Heart left ventricle (tissue), 16 donors: ENCODE data around the gene SPEG. TPM values are rescaled to one million over a fixed set of nuclear protein-coding genes. Genes with fewer than 3 reads are reported as not detected.
A peak's percentile ranks its signal among the peaks of the same experiment; 100 is the strongest.

ENCODE experiments used
- ATAC-seq, 4 donors: fragments of 200-7000 bp; cut with Tn5 transposase; one replicate each; pipeline ENCODE4 v1.9.1; 2020 to 2022; ENCODE audit warnings: moderate library complexity in 4 of 4, mild to moderate bottlenecking in 3 of 4, moderate number of reproducible peaks in 1 of 4
- DNase-seq, 5 donors: peaks; one replicate each; pipeline ENCODE4 v3.0.0-alpha.2; 2020
- H3K27ac ChIP-seq, 12 donors: fragments of 200-600 bp; sonication (generic) in 4 of 12; one replicate each; pipeline versions ENCODE4 v1.5.0 to v1.8.0; 2016 to 2022; ENCODE audit warnings: mild to moderate bottlenecking in 2 of 12
- H3K27me3 ChIP-seq, 9 donors: fragments of 200-600 bp; sonication (generic) in 2 of 9; one replicate each; pipeline versions ENCODE4 v1.5.1 to v1.8.0; 2016 to 2022; ENCODE audit warnings: mild to moderate bottlenecking in 3 of 9
- H3K36me3 ChIP-seq, 9 donors: fragments of 200-600 bp; sonication (generic) in 2 of 9; one replicate each; pipeline versions ENCODE4 v1.5.0 to v1.8.0; 2018 to 2022; ENCODE audit warnings: mild to moderate bottlenecking in 2 of 9
- H3K4me1 ChIP-seq, 12 donors: fragments of 200-600 bp; sonication (generic) in 4 of 12; one replicate each; pipeline versions ENCODE4 v1.5.0 to v1.8.0; 2016 to 2022; ENCODE audit warnings: mild to moderate bottlenecking in 3 of 12
- H3K4me3 ChIP-seq, 12 donors: fragments of 200-600 bp; sonication (generic) in 4 of 12; one replicate each; pipeline versions ENCODE4 v1.5.0 to v1.8.0; 2017 to 2022; ENCODE audit warnings: mild to moderate bottlenecking in 9 of 12, moderate library complexity in 4 of 12
- H3K9me3 ChIP-seq, 12 donors: fragments of 200-600 bp; sonication (generic) in 4 of 12; one replicate each; pipeline versions ENCODE4 v1.5.0 to v1.8.0; 2016 to 2022; ENCODE audit warnings: mild to moderate bottlenecking in 1 of 12
- POLR2A ChIP-seq, 2 donors: fragments of 450-650 bp; IDR thresholded peaks; one replicate each; pipeline ENCODE4 v1.6.1; 2017; ENCODE audit warnings: antibody characterized with exemption in 2 of 2, mild to moderate bottlenecking in 2 of 2, moderate library complexity in 2 of 2
- WGBS, 4 donors: extraction: QIAGEN DNeasy Blood & Tissue Kit in 2 of 4; methylation state at CpG; one replicate each; pipeline versions ENCODE4 v1.1.5 to v1.1.7; 2013 to 2018; 5-methylcytosine and 5-hydroxymethylcytosine counted together
- intact Hi-C, 10 donors: fragments of 100-400 bp; cut with DNase I; formaldehyde crosslinking; loops; one replicate each; pipeline versions ENCODE4 v1.11.1 to v1.14.2; 2022
- polyA plus RNA-seq, 2 donors: library from polyadenylated mRNA; stranded (reverse); fragments of 200-250 nt; gene quantifications; one replicate each; pipeline ENCODE4 v1.2.3, GENCODE V29; 2013
- total RNA-seq, 9 donors: library from RNA; depleted of rRNA in 2 of 9; stranded (reverse); fragments of >200 nt in 2 of 9; fragmentation: NEBNext Ultra II Directional in 3 of 9; extraction: Animal tissue kit (Norgen Biotek cat#: 25700) in 3 of 9; gene quantifications; one replicate each; pipeline versions ENCODE4 v1.1.0 to v1.2.4, GENCODE V29; 2016 to 2023
- TF ChIP-seq, protein P1 (sequence below), 12 donors: fragments of 200-600 bp; sonication (generic) in 4 of 12; IDR thresholded peaks; one replicate each; pipeline versions ENCODE4 v1.5.0 to v1.8.0; 2018 to 2022; ENCODE audit warnings: antibody characterized with exemption in 12 of 12, mild to moderate bottlenecking in 5 of 12
- donor health status: ischemic (EF 13 %, LVEDD 7.1; RV severe dilation, severe dysfunction).
- donor health status: healthy with polysubstance abuse.
- donor health status: DM: no; HTN: yes; CAD: no.
- donor health status: DM: no; HTN: no; CAD: no.
- donor health status: ischemic (EF 25% LVEDD 6.9; RV normal size, moderate dysfunction).
- donor health status: ischemic (EF 25% LVEDD 5.7; RV mildly dilated, moderate dysfunction).
- donor health status: healthy.
- donor health status: DM: yes; HTN: yes; CAD: no.
- donor health status: ischemic (EF 35%, LVEDD 5.7; RV mildly dilated, moderate dysfunction).
- donor health status: nonischemic (EF 11% LVEDD 7.7; RV severe dilation, severe dysfunction).
- donor health status: DM: yes; HTN: yes; CAD: no.
- donor health status: PGD.
- donor health status: ischemic (EF 29% LVEDD 5.4; RV normal size, mild dysfunction).
- donor health status: nonischemic (EF 23%, LVEDD 6.1; RV moderate dilation, normal function).

The SPEG gene
- total and polyA plus RNA-seq, 11 donors: 64.8 to 150 (median 108) TPM

DNA sequence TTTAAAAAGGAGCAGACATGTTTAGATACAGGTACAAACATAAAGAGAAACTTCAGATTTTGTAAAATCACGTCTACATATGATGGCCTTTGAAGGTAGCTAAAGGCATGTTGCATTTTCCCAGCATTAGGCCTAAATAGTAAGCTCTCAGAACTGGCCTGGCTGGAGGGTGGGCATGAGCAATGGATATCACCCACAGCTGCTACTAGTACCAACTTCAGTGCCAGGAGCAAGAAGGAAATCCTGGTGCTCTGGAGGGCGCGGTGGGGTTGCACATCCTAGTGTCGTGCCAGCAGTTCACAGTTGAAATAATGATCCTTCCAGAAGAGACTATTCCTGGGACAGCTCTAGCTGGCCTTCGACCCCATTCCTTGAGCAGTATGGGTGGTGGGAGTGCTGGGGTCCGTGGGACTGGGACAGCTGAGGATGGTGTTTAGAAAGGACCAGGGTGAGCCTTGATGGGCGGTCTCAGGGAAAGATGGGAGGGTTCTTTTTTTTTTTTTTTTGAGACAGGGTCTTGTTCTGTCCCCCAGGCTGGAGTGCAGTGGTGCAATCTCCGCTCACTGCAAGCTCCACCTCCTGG, 11.6 kb upstream of the SPEG start:
- TF ChIP-seq, protein P1, sequence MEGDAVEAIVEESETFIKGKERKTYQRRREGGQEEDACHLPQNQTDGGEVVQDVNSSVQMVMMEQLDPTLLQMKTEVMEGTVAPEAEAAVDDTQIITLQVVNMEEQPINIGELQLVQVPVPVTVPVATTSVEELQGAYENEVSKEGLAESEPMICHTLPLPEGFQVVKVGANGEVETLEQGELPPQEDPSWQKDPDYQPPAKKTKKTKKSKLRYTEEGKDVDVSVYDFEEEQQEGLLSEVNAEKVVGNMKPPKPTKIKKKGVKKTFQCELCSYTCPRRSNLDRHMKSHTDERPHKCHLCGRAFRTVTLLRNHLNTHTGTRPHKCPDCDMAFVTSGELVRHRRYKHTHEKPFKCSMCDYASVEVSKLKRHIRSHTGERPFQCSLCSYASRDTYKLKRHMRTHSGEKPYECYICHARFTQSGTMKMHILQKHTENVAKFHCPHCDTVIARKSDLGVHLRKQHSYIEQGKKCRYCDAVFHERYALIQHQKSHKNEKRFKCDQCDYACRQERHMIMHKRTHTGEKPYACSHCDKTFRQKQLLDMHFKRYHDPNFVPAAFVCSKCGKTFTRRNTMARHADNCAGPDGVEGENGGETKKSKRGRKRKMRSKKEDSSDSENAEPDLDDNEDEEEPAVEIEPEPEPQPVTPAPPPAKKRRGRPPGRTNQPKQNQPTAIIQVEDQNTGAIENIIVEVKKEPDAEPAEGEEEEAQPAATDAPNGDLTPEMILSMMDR (IDR thresholded peaks at IDR 0.05): no peak
- no peak for TF ChIP-seq POLR2A (IDR thresholded peaks at IDR 0.05)
- H3K4me3 ChIP-seq: peak overlapping the region; percentile 15 to 80 (median 63)
- H3K27me3 ChIP-seq: peaks cover 0 to 20% (median 12%) of the 10 kb centered on the region in 9 donors
- H3K4me1 ChIP-seq: peaks cover 0 to 16% (median 0%) of the 10 kb centered on the region in 12 donors
- H3K36me3 ChIP-seq: peaks cover 0 to 73% (median 34%) of the 10 kb centered on the region in 9 donors
- intact Hi-C loops: loop anchor here in 1 of 10 donors (10.0 kb wide), 1 partner anchor 212 kb away; no protein-coding TSS in a partner anchor
- DNase-seq (no peak), ATAC-seq (no peak)
- H3K27ac ChIP-seq: peak overlapping the region in 11 of 12 donors; percentile 58 to 99 (median 96)
- H3K9me3 ChIP-seq: no peaks in the 10 kb centered on the region
- WGBS, 4 donors: 38 to 60% (median 49%) methylated on average over 8 of the region's 8 CpGs

DNA sequence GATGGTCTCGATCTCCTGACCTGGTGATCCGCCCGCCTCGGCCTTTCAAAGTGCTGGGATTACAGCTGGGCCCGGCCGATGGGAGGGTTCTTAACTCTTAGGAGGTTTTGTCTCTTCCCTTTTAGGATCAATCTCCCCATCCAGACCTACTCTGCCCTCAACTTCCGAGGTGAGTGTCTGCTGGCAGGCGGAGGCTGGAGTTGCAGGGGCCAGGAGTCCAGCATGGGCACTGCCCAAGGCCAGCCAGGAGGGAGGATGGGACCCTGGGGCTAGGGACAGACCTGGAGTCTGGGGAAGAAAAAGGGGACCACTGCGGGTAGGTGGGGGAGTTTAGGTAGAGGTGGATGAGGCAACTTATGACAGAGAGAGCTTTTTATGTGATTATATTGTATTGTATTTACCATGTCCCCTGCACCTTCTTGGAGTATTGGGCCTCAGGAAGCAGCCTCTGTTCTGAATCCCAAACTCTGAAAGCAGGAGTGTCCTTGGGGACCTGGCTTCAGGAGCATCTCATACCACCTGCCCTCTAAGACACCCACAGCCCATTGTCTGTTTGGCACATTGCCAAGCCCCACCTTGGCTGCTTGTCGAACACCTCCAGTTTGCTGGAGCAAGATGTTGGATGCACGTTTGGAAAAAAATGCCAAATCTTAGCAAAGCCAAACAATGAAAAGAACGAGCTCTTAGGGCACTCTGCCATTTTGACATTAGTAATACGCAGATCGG, 10.8 kb upstream of the SPEG start:
- Histone ChIP-seq H3K27ac (peak overlapping the region in 10 of 12 donors; percentile 64 to 99 (median 96)), H3K36me3 (peaks cover 0 to 73% (median 34%) of the 10 kb centered on the region in 9 donors), H3K4me3 (peak overlapping the region in 11 of 12 donors; percentile 35 to 80 (median 64)), H3K9me3 (no peaks in the 10 kb centered on the region), H3K27me3 (peaks cover 0 to 12% (median 7%) of the 10 kb centered on the region in 9 donors), H3K4me1 (peaks cover 0 to 15% (median 0%) of the 10 kb centered on the region in 12 donors)
- DNase-seq (no peak), ATAC-seq (no peak)
- TF ChIP-seq, protein P1 (IDR thresholded peaks at IDR 0.05): no peak
- peak; percentile 20 to 23 for TF ChIP-seq POLR2A (IDR thresholded peaks at IDR 0.05)
- intact Hi-C loops: loop anchor here in 1 of 10 donors (10.0 kb wide), 1 partner anchor 211 kb away; no protein-coding TSS in a partner anchor
- 52 to 58% (median 53%) methylated on average over 12 to 14 of the region's 14 CpGs for WGBS, 4 donors

DNA sequence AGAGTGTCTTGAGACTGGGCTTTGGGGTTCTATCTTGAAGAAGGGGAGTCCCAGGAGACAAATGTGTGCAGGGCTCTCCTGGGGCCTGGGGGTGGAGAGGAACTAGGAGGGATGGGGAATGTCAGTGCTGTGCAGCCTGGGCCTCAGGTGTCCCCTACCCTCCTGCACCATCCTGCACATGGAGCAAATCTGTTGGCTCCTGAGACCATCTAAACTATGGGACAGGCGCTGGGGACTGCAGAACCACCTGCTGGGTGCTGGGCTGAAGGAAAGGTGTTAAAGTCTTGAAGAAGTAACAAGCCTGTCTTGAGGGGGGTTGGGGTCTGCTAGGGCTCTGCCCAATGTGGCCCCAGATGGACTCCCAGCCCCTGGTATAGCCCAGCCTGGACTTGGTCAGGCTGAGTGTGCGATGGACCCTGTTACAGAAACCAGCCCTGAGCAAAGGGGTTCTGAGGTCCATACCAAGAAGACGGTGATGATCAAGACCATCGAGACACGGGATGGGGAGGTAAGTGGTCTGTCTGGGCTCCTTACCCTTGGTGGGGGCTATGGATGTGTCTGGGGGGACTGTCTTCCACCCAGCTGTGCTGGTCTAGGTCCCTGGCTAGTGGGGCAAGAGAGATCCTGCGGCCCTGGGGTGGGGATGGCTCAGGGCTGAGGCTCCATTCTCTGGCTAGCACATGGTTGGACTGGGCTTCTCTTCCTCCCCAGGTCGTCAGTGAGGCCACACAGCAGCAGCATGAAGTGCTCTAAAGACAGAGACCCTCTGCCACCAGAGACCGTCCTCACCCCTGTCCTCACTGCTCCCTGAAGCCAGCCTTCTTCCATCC, 9.2 kb upstream of the SPEG start:
- no peak for TF ChIP-seq POLR2A (IDR thresholded peaks at IDR 0.05)
- peak overlapping the region in 2 of 12 donors; percentile 75 to 80 for H3K4me3 ChIP-seq
- peaks cover 0 to 70% (median 33%) of the 10 kb centered on the region in 9 donors for H3K36me3 ChIP-seq
- peak overlapping the region in 10 of 12 donors; percentile 8 to 99 (median 96) for H3K27ac ChIP-seq
- intact Hi-C loops: loop anchor here in 1 of 10 donors (10.0 kb wide), 1 partner anchor 209 kb away; no protein-coding TSS in a partner anchor
- WGBS, 4 donors: 63 to 87% (median 79%) methylated on average over 8 of the region's 8 CpGs
- peak in 2 of 4 donors; percentile 2 to 8 for ATAC-seq
- H3K27me3 ChIP-seq: peaks cover 0 to 4% (median 0%) of the 10 kb centered on the region in 9 donors
- peaks cover 0 to 20% (median 0%) of the 10 kb centered on the region in 12 donors for H3K4me1 ChIP-seq
- no peaks in the 10 kb centered on the region for H3K9me3 ChIP-seq
- DNase-seq: no peak

DNA sequence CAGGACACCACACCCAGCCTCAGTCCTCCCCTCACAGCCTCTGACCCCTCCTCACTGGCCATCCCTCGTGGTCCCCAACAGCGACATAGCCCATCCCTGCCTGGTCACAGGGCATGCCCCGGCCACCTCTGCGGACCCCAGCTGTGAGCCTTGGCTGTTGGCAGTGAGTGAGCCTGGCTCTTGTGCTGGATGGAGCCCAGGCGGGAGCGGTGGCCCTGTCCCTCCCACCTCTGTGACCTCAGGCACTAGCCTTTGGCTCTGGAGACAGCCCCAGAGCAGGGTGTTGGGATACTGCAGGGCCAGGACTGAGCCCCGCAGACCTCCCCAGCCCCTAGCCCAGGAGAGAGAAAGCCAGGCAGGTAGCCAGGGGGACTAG, 8.6 kb upstream of the SPEG start:
- no peak for TF ChIP-seq POLR2A (IDR thresholded peaks at IDR 0.05)
- TF ChIP-seq, protein P1 (IDR thresholded peaks at IDR 0.05): no peak
- Histone ChIP-seq H3K4me3 (no peak overlapping the region), H3K4me1 (peaks cover 0 to 24% (median 0%) of the 10 kb centered on the region in 12 donors), H3K27me3 (no peaks in the 10 kb centered on the region), H3K27ac (peak overlapping the region in 9 of 12 donors; percentile 10 to 99 (median 96)), H3K36me3 (peaks cover 0 to 64% (median 27%) of the 10 kb centered on the region in 9 donors), H3K9me3 (no peaks in the 10 kb centered on the region)
- peak in 1 of 5 donors; percentile 36 for DNase-seq
- ATAC-seq: peak in 2 of 4 donors; percentile 0 to 9
- WGBS, 4 donors: 59 to 73% (median 64%) methylated on average over 7 of the region's 7 CpGs
- intact Hi-C loops: loop anchor here in 1 of 10 donors (10.0 kb wide), 1 partner anchor 209 kb away; no protein-coding TSS in a partner anchor
